Prostate gland (tissue), 2 donors: ENCODE measurements around the gene CABP2. TPM values are rescaled to one million over a fixed set of nuclear protein-coding genes. Genes with fewer than 3 reads are reported as not detected.
A peak's percentile ranks its signal among the peaks of the same experiment; 100 is the strongest.
"Not testable (repeated sequence)": the region's sequence is repeated elsewhere in the genome, so short reads cannot be mapped to it uniquely, and the experiment has no call there.

Source experiments
- DNase-seq: peaks from one replicate; pipeline ENCODE4 v3.0.0-alpha.2; 2019; ENCODE audit warnings: low spot score
- H3K27ac ChIP-seq, 2 donors: fragments of 200-600 bp; sonication (generic); 2 replicates each; pipeline ENCODE4 v1.5.1; 2017 to 2019
- H3K27me3 ChIP-seq: fragments of 200-600 bp; sonication (generic); replicated peaks from 2 replicates; pipeline ENCODE4 v1.5.1; 2019; ENCODE audit not compliant: insufficient read depth
- H3K36me3 ChIP-seq, 2 donors: fragments of 200-600 bp; sonication (generic); 1 replicate in 1 of 2; 2 replicates in 1 of 2; pipeline versions ENCODE4 v1.5.1 to v1.8.1; 2017 to 2019
- H3K4me1 ChIP-seq: fragments of 200-600 bp; sonication (generic); replicated peaks from 2 replicates; pipeline ENCODE4 v1.5.1; 2019
- H3K4me3 ChIP-seq, 2 donors: fragments of 200-600 bp; sonication (generic); 2 replicates each; pipeline ENCODE4 v1.5.1; 2017 to 2019
- H3K9me3 ChIP-seq: fragments of 200-600 bp; sonication (generic); 2 replicates; pipeline ENCODE4 v1.5.1; 2017
- POLR2A ChIP-seq: fragments of 450-650 bp; IDR thresholded peaks from one replicate; pipeline ENCODE4 v1.6.1; 2016; ENCODE audit warnings: antibody characterized with exemption, mild to moderate bottlenecking
- POLR2AphosphoS5 ChIP-seq: sonication (generic); formaldehyde crosslinking; IDR thresholded peaks from one replicate; pipeline ENCODE4 v1.6.1; 2017; ENCODE audit warnings: antibody characterized with exemption
- WGBS: methylation state at CpG from one replicate; pipeline ENCODE4 v1.1.5; 2018; 5-methylcytosine and 5-hydroxymethylcytosine counted together
- intact Hi-C: fragments of 100-400 bp; cut with DNase I; formaldehyde crosslinking; loops from one replicate; pipeline ENCODE4 v1.14.2; 2022
- total RNA-seq, 2 donors: library from RNA; depleted of rRNA; stranded (reverse); fragments of >200 nt; gene quantifications; one replicate each; pipeline ENCODE4 v1.1.0, GENCODE V29; 2016
- TF ChIP-seq, protein P1 (sequence below), 4 experiments: fragments of 200-600 bp in 2 of 4; fragments of 450-650 bp in 2 of 4; sonication (generic) in 2 of 4; IDR thresholded peaks; 1 replicate in 3 of 4; 2 replicates in 1 of 4; pipeline ENCODE4 v1.5.1; 2016 to 2019; ENCODE audit warnings: antibody characterized with exemption in 4 of 4, mild to moderate bottlenecking in 2 of 4, moderate library complexity in 2 of 4

Gene CABP2
- total RNA-seq, 2 donors from 2014 or later: not detected

DNA sequence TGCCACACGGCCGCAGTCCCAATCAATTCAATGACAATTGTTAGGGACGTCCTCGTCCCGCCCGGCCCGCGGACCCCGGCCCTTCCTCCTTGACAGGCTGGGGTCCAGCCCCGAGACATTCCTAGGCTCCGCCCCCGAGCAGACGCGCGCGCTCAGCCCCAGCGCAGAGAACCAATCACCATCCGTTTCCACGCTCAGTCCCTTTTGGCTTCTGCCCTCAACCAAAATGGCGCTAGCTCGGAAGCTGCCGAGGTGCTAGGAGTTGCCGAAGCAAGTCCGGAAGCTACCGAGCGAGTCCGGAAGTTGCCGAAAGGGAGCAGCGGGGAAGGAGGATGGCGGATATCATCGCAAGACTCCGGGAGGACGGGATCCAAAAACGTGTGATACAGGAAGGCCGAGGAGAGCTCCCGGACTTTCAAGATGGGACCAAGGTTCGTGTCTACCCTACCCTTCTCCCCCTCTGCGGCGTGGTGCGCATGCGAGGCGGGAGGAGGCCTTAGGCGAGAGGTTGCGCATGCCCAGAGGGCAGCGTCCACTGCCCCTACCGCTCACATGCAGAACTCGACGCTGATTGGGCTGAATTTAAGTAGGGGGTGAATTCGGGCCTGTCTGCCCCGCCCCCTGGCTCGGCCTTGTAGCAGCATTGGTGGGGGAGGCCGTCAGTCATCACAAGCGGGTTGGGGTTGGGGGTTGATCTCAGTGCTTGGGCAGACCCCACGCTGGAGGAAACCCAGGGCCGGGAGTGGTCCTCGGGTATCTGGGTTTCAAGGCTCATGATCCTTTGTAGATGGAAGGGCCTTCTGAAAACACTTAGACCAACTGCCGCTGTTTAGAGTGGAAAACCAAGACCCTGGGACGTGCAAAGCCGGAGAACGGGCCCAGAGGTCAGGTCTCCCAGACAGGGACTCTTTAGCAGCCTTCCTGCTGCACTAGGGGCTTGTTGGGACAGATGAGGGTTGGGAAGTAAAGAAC, 40.1 kb downstream of the CABP2 start, which contains the start of gene AIP:
Gene AIP, plus strand, starts transcription at position 200 of the 972 bp plus-strand sequence. Its CDS starts 133 bp downstream, at position 333.
- peak within 1 kb of the TSS; percentile 45 to 46 for H3K4me3 ChIP-seq
- peaks cover 6% of the 10 kb centered on the region for H3K4me1 ChIP-seq
- H3K27ac ChIP-seq: peak within 1 kb of the TSS; percentile 77 to 85
- peak; percentile 97 for DNase-seq
- no peaks in the 10 kb centered on the region for H3K36me3 ChIP-seq
- no peaks in the 10 kb centered on the region for H3K27me3 ChIP-seq
- TF ChIP-seq, protein P1, sequence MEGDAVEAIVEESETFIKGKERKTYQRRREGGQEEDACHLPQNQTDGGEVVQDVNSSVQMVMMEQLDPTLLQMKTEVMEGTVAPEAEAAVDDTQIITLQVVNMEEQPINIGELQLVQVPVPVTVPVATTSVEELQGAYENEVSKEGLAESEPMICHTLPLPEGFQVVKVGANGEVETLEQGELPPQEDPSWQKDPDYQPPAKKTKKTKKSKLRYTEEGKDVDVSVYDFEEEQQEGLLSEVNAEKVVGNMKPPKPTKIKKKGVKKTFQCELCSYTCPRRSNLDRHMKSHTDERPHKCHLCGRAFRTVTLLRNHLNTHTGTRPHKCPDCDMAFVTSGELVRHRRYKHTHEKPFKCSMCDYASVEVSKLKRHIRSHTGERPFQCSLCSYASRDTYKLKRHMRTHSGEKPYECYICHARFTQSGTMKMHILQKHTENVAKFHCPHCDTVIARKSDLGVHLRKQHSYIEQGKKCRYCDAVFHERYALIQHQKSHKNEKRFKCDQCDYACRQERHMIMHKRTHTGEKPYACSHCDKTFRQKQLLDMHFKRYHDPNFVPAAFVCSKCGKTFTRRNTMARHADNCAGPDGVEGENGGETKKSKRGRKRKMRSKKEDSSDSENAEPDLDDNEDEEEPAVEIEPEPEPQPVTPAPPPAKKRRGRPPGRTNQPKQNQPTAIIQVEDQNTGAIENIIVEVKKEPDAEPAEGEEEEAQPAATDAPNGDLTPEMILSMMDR (IDR thresholded peaks at IDR 0.05): peak in 2 of 4 experiments; percentile 34 to 44
- TF ChIP-seq POLR2A (peak; percentile 70), POLR2AphosphoS5 (peak; percentile 99)
- H3K9me3 ChIP-seq: no peaks in the 10 kb centered on the region
- 9% methylated on average over 60 of the region's 60 CpGs for WGBS
- intact Hi-C loops: no loop called here

DNA sequence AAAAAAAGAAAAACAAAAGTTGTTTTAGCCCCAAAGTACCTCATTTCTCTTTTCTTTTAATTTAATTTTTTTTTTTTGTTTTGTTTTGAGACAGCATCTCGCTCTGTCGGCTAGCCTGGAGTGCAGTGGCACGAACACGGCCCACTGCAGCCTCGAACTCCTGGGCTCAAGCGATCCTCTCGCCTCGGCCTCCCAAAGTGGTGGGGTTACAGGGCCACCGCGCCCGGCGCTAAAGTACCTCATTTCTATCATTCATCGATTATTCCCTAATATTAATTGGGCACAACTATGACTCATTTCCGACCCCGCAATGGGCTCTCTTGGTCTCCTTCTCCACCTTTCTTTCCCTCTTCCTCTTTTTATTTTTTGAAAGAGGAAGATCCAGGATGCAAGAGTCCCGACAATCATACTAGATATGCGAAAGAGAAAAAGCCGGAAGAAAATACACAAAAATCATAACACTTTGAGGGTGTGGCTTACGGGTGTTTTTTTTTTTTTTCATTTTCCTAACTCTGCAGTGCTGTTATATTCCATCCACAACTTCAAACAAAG, 40.9 kb downstream of the CABP2 start:
- intact Hi-C loops: no loop called here
- H3K36me3 ChIP-seq: no peaks in the 10 kb centered on the region
- peaks cover 6% of the 10 kb centered on the region for H3K4me1 ChIP-seq
- DNase-seq: no peak
- TF ChIP-seq POLR2A (no peak), POLR2AphosphoS5 (no peak)
- TF ChIP-seq, protein P1 (IDR thresholded peaks at IDR 0.05): no peak
- H3K27ac ChIP-seq: peak overlapping the region; percentile 77 to 85
- H3K27me3 ChIP-seq: no peaks in the 10 kb centered on the region
- H3K9me3 ChIP-seq: no peaks in the 10 kb centered on the region
- H3K4me3 ChIP-seq: peak overlapping the region; percentile 45 to 46
- WGBS: 46% methylated on average over 19 of the region's 19 CpGs

DNA sequence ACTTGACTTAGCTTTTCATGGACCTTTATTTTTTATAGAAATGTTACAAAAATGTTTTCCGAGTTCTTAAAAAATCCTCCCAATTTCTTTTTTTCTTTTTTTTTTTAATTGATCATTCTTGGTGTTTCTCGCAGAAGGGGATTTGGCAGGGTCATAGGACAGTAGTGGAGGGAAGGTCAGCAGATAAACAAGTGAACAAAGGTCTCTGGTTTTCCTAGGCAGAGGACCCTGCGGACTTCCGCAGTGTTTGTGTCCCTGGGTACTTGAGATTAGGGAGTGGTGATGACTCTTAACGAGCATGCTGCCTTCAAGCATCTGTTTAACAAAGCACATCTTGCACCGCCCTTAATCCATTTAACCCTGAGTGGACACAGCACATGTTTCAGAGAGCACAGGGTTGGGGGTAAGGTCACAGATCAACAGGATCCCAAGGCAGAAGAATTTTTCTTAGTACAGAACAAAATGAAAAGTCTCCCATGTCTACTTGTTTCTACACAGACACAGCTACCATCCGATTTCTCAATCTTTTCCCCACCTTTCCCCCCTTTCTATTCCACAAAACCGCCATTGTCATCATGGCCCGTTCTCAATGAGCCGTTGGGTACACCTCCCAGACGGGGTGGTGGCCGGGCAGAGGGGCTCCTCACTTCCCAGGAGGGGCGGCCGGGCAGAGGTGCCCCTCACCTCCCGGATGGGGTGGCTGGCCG, 45.7 kb downstream of the CABP2 start:
- H3K27ac ChIP-seq, H3K36me3 ChIP-seq, H3K4me3 ChIP-seq, H3K9me3 ChIP-seq, H3K4me1 ChIP-seq, H3K27me3 ChIP-seq, DNase-seq, intact Hi-C loops: not testable (repeated sequence)
- WGBS: 80% methylated on average over 15 of the region's 16 CpGs

DNA sequence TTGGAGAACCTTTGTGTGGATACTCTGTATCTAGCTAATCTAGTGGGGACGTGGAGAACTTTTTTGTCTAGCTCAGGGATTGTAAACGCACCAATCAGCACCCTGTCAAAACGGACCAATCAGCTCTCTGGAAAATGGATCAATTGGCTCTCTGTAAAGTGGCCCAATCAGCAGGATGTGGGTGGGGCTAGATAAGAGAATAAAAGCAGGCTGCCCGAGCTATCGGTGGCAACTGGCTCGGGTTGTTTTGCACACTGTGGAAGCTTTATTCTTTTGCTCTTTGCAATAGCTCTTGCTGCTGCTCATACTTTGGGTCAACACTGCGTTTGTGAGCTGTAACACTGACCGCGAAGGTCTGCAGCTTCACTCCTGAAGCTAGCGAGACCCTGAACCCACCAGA, 46.6 kb downstream of the CABP2 start:
- H3K27me3 ChIP-seq, H3K36me3 ChIP-seq, H3K4me1 ChIP-seq, H3K4me3 ChIP-seq, H3K27ac ChIP-seq, intact Hi-C loops, H3K9me3 ChIP-seq, DNase-seq: not testable (repeated sequence)
- 86% methylated on average over 10 of the region's 10 CpGs for WGBS

DNA sequence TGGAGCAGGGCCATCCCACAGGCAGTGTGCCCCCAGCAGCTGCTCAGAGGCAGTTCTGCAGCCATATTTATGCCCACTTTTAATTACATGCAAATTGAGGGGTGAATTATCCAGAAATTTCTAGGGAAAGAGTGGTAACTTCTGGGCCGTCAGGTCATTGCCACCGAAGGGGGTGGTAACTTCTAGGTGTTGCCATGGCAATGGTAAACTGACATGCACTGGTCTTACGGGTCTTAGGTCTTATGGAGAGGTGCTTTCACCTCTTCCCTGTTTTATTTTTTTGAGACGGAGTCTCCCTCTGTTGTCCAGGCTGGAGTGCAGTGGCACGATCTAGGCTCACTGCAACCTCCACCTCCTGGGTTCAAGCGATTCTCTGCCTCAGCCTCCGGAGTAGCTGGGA, 50.4 kb downstream of the CABP2 start:
- 75% methylated on average over 7 of the region's 7 CpGs for WGBS
- intact Hi-C loops: no loop called here
- no peaks in the 10 kb centered on the region for H3K36me3 ChIP-seq
- H3K27me3 ChIP-seq: no peaks in the 10 kb centered on the region
- TF ChIP-seq POLR2A: no peak
- TF ChIP-seq POLR2AphosphoS5: no peak
- TF ChIP-seq, protein P1 (IDR thresholded peaks at IDR 0.05): no peak
- DNase-seq: no peak
- no peak overlapping the region for H3K27ac ChIP-seq
- H3K4me1 ChIP-seq: no peaks in the 10 kb centered on the region
- H3K4me3 ChIP-seq: no peak overlapping the region
- H3K9me3 ChIP-seq: no peaks in the 10 kb centered on the region
